K562 (cell line): ENCODE results near the gene COL4A1. TPM values are rescaled to one million over a fixed set of nuclear protein-coding genes. Genes with fewer than 3 reads are reported as not detected.

Experiments
- ATAC-seq: fragments of 200-7000 bp; cut with Tn5 transposase; 3 replicates; pipeline ENCODE4 v1.9.1; 2020; ENCODE audit warnings: moderate library complexity
- BruUV-seq: library from RNA; stranded (reverse); fragments of 400-500 nt; replicated peaks from 2 replicates; lab custom pipeline; 2021; lab: Mats Ljungman, UMichigan
- CTCF ChIA-PET: fragments of 300-600 bp; formaldehyde crosslinking; extraction: SDS; loops from one replicate; lab custom pipeline; 2021; ENCODE audit warnings: low intra/inter-chr PET ratio; lab: Yijun Ruan, JAX
- POLR2A ChIA-PET: fragments of 300-600, 350-650 bp; sonication (Branson Sonifier 250); formaldehyde crosslinking; extraction: SDS; loops from one replicate; lab custom pipeline; 2021; ENCODE audit warnings: antibody characterized with exemption, inconsistent platforms; lab: Yijun Ruan, JAX
- DNase-seq, 4 experiments: peaks; one replicate each; pipeline versions ENCODE4 v3.0.0 to v3.0.0-alpha.2; 2011 to 2018; ENCODE audit warnings: low spot score in 3 of 4, mixed read lengths in 3 of 4; ENCODE audit errors: extremely low read depth in 1 of 4
- FAIRE-seq: peaks from 2 replicates; lab custom pipeline; 2011; peaks lifted over from hg19 to GRCh38; lab: Jason Lieb, UNC
- H2AFZ ChIP-seq: 2 replicates; pipeline ENCODE4 v1.6.0; 2011; ENCODE audit warnings: low read depth, low read length, control low read depth, inconsistent platforms
- H3K27ac ChIP-seq: fragments of 200-600 bp; 3 replicates; pipeline ENCODE4 v1.8.0; 2011; ENCODE audit warnings: low read depth, mild to moderate bottlenecking, control low read depth, inconsistent platforms, low read length, moderate library complexity, mixed read lengths; ENCODE audit errors: extremely low read depth
- H3K27me3 ChIP-seq, 2 experiments: fragments of 300-600 bp in 1 of 2; 2 replicates in 1 of 2; 3 replicates in 1 of 2; pipeline versions ENCODE4 v1.6.0 to v1.8.0; 2011; ENCODE audit warnings: inconsistent platforms in 2 of 2, low read length in 2 of 2, mild to moderate bottlenecking in 1 of 2, mixed read lengths in 1 of 2, moderate library complexity in 1 of 2; ENCODE audit not compliant: control insufficient read depth in 2 of 2, insufficient read depth in 2 of 2
- H3K36me3 ChIP-seq: fragments of 300-600 bp; 3 replicates; pipeline ENCODE4 v1.8.0; 2011; ENCODE audit warnings: mild to moderate bottlenecking, low read length, inconsistent platforms; ENCODE audit not compliant: control insufficient read depth, insufficient read depth
- H3K4me1 ChIP-seq, 2 experiments: fragments of 200-600 bp in 1 of 2; replicated peaks in 1 of 2; 2 replicates in 1 of 2; 3 replicates in 1 of 2; pipeline versions ENCODE4 v1.5.1 to v1.8.0; 2011; ENCODE audit warnings: inconsistent platforms in 2 of 2, low read length in 2 of 2, mild to moderate bottlenecking in 1 of 2, mixed read lengths in 1 of 2, moderate library complexity in 1 of 2; ENCODE audit not compliant: control insufficient read depth in 2 of 2, insufficient read depth in 2 of 2
- H3K4me2 ChIP-seq: 2 replicates; pipeline ENCODE4 v1.6.1; 2011; ENCODE audit warnings: low read length, control low read depth, inconsistent platforms, mixed read lengths; ENCODE audit not compliant: insufficient read depth
- H3K4me3 ChIP-seq: fragments of 200-600 bp; sonication (generic), shearing (Covaris generic); 2 replicates; pipeline ENCODE4 v1.5.1; 2016; ENCODE audit warnings: control low read depth, inconsistent platforms
- H3K79me2 ChIP-seq: fragments of 200-600 bp; 3 replicates; pipeline ENCODE4 v1.8.0; 2011; ENCODE audit warnings: low read length, inconsistent platforms; ENCODE audit not compliant: control insufficient read depth, insufficient read depth
- H3K9ac ChIP-seq, 2 experiments: 2 replicates each; pipeline versions ENCODE4 v1.6.0 to v1.6.1; 2011; ENCODE audit warnings: low read depth in 2 of 2, low read length in 2 of 2, control low read depth in 1 of 2, inconsistent platforms in 1 of 2, mild to moderate bottlenecking in 1 of 2, mixed read lengths in 1 of 2; ENCODE audit not compliant: insufficient read depth in 1 of 2
- H3K9me1 ChIP-seq: one replicate; pipeline ENCODE4 v1.6.0; 2011; ENCODE audit warnings: inconsistent platforms, mild to moderate bottlenecking, low read length, moderate library complexity; ENCODE audit not compliant: control insufficient read depth, insufficient read depth
- H3K9me3 ChIP-seq: replicated peaks from 2 replicates; pipeline ENCODE4 v1.5.1; 2011; ENCODE audit warnings: low read depth, low read length, inconsistent platforms; ENCODE audit not compliant: control insufficient read depth, insufficient read depth
- H4K20me1 ChIP-seq: replicated peaks from 2 replicates; pipeline ENCODE4 v1.6.1; 2011; ENCODE audit warnings: low read length, inconsistent platforms, mixed read lengths; ENCODE audit not compliant: control insufficient read depth, insufficient read depth
- ETS2 ChIP-seq: IDR thresholded peaks from 2 replicates; pipeline ENCODE4 v1.6.1; 2016; ENCODE audit warnings: borderline replicate concordance, missing genetic modification characterization, mild to moderate bottlenecking, moderate library complexity, missing compliant biosample characterization; ENCODE audit not compliant: poor library complexity, severe bottlenecking
- SNRNP70 ChIP-seq: fragments of 200-400 bp; formaldehyde crosslinking; optimal IDR thresholded peaks from 2 replicates; pipeline ENCODE3; 2017; ENCODE audit warnings: low read depth, low read length
- TCF3 ChIP-seq: sonication (generic); formaldehyde crosslinking; IDR thresholded peaks from 2 replicates; pipeline ENCODE4 v1.4.0; 2020; ENCODE audit warnings: mild to moderate bottlenecking, missing genetic modification reagents
- ZNF431 ChIP-seq: sonication (generic); formaldehyde crosslinking; IDR thresholded peaks from 2 replicates; pipeline ENCODE4 v1.8.0; 2022; ENCODE audit warnings: mild to moderate bottlenecking, missing genetic modification reagents
- WGBS: fragments of 100-300 bp; shearing (Covaris generic); methylation state at CpG from one replicate; pipeline ENCODE4 v1.1.6; 2016; ENCODE audit warnings: low coverage, mixed read lengths; ENCODE audit not compliant: insufficient coverage; ENCODE audit errors: missing lambda C conversion rate; 5-methylcytosine and 5-hydroxymethylcytosine counted together
- in situ Hi-C: fragments of 300-500 bp; cut with MboI; formaldehyde crosslinking; loops from 4 replicates; pipeline ENCODE4 v1.15.0; 2018; ENCODE audit warnings: inconsistent platforms, mixed read lengths
- intact Hi-C: fragments of 100-400 bp; cut with micrococcal nuclease; formaldehyde crosslinking; loops from 2 replicates; pipeline ENCODE4 v1.14.2; 2022
- polyA plus RNA-seq, 8 experiments: library from polyadenylated mRNA; depleted of rRNA in 4 of 8; stranded (reverse) in 5 of 8; unstranded in 3 of 8; fragments of >200 nt; fragmentation: Nextera tagmentation in 2 of 8; fragmentation: Illumina TruSeq in 1 of 8; extraction: Ambion mirVana in 2 of 8; extraction: Trizol in 1 of 8; gene quantifications; 2 replicates each; pipeline versions ENCODE4 v1.2.1 to v1.2.3, GENCODE V29; 2011 to 2014; ENCODE audit warnings: inconsistent platforms in 1 of 8, missing spikeins in 1 of 8
- total RNA-seq, 7 experiments: library from RNA; depleted of rRNA in 6 of 7; stranded (reverse); fragments of >200 nt in 6 of 7; fragmentation: Illumina TruSeq in 2 of 7; extraction: Trizol in 2 of 7; gene quantifications; 2 replicates each; pipeline versions ENCODE4 v1.2.1 to v1.2.3, GENCODE V29; 2011 to 2021; ENCODE audit warnings: low replicate concordance in 1 of 7

COL4A1 gene
- total and polyA plus RNA-seq, 9 of the 15 experiments (the other 6 are each of a cell fraction or from before 2014, with no cell fraction given) = 0.35 TPM; not detected in 8

- no peak for TF ChIP-seq TCF3 (CRISPR knock-in tag)
These were observed 23.6 kb upstream of the COL4A1 start (continued) for GRCh38 chr13:110330491-110331011.

DNA sequence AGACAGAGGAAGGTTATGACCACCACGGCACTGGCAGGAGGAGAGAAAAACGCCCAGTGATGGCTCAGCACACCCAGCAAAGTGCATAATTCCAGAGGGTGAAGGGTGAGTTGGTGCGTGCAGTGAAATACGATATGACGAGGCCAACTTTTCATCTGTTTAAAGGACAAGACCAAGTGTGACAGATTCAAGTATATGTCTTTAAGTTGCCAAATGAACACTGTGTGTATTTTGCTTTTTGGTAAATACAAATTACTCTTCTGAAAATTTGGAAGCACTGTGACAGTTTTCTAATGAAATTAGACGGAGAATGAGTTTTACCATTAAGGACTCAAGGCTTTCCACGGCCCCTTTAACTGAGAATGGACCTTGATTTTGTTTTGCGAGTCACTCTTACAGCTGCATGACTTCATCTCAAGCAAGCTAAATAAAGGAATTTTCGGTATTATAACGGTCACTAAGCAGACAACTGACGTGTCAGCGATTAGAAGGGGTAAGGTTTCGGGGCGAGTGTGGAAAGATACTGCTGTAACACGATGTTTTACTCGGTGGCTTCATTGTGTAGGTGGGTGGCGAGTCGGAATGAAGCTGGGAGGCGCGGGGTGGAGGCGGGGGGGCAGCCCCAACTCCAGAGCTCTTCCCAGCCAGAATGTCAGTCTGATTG lies 23.0 kb upstream of the COL4A1 start:
- no peak overlapping the region for H3K4me2 ChIP-seq
- CTCF ChIA-PET = no interaction called here
- in situ Hi-C loops = no loop called here
- no TSS peak for BruUV-seq
- H3K9me1 ChIP-seq = no peaks in the 10 kb centered on the region
- no peaks in the 10 kb centered on the region for H3K9me3 ChIP-seq
- no peaks in the 10 kb centered on the region for H3K79me2 ChIP-seq
- intact Hi-C loops = no loop called here
- POLR2A ChIA-PET = no interaction called here
- H3K4me3 ChIP-seq = no peak overlapping the region
- no peaks in the 10 kb centered on the region for H3K4me1 ChIP-seq
- H3K27me3 ChIP-seq = peaks cover 0 to 33% of the 10 kb centered on the region in 2 experiments; a peak in 3 of 5 replicates
- FAIRE-seq = no peak
- no peak overlapping the region for H3K27ac ChIP-seq
- no peak overlapping the region for H3K9ac ChIP-seq
- WGBS = 2% methylated on average over 12 of the region's 21 CpGs
- no peak for ATAC-seq
- H4K20me1 ChIP-seq = no peaks in the 10 kb centered on the region
- TF ChIP-seq ZNF431 (CRISPR knock-in tag) (no peak), SNRNP70 (no peak), ETS2 (no peak)
- no peaks in the 10 kb centered on the region for H3K36me3 ChIP-seq
- DNase-seq = no peak
- no peak overlapping the region for H2AFZ ChIP-seq
